ENCODE measurements around the gene RARB.

RARB gene

GRCh38 chr3:25511972-25512721 lies 84.1 kb downstream of the RARB start (continued):
- TF ChIP-seq, protein P1, sequence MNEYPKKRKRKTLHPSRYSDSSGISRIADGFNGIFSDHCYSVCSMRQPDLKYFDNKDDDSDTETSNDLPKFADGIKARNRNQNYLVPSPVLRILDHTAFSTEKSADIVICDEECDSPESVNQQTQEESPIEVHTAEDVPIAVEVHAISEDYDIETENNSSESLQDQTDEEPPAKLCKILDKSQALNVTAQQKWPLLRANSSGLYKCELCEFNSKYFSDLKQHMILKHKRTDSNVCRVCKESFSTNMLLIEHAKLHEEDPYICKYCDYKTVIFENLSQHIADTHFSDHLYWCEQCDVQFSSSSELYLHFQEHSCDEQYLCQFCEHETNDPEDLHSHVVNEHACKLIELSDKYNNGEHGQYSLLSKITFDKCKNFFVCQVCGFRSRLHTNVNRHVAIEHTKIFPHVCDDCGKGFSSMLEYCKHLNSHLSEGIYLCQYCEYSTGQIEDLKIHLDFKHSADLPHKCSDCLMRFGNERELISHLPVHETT (tag by site-specific recombination; IDR thresholded peaks at IDR 0.05): no peak
- TF ChIP-seq INSM2 (tag by site-specific recombination; IDR thresholded peaks at IDR 0.05) (no peak), PBX3 (CRISPR knock-in tag; IDR thresholded peaks at IDR 0.05) (no peak), EGR2 (tag by site-specific recombination; IDR thresholded peaks at IDR 0.05; ENCODE audit: low read depth) (no peak), IKZF3 (tag by site-specific recombination; IDR thresholded peaks at IDR 0.05) (no peak), ZNF624 (tag by site-specific recombination; IDR thresholded peaks at IDR 0.05) (no peak), ZNF660 (tag by site-specific recombination; IDR thresholded peaks at IDR 0.05) (no peak), ZNF174 (tag by site-specific recombination; IDR thresholded peaks at IDR 0.05) (no peak)
- TF ChIP-seq, protein P2, sequence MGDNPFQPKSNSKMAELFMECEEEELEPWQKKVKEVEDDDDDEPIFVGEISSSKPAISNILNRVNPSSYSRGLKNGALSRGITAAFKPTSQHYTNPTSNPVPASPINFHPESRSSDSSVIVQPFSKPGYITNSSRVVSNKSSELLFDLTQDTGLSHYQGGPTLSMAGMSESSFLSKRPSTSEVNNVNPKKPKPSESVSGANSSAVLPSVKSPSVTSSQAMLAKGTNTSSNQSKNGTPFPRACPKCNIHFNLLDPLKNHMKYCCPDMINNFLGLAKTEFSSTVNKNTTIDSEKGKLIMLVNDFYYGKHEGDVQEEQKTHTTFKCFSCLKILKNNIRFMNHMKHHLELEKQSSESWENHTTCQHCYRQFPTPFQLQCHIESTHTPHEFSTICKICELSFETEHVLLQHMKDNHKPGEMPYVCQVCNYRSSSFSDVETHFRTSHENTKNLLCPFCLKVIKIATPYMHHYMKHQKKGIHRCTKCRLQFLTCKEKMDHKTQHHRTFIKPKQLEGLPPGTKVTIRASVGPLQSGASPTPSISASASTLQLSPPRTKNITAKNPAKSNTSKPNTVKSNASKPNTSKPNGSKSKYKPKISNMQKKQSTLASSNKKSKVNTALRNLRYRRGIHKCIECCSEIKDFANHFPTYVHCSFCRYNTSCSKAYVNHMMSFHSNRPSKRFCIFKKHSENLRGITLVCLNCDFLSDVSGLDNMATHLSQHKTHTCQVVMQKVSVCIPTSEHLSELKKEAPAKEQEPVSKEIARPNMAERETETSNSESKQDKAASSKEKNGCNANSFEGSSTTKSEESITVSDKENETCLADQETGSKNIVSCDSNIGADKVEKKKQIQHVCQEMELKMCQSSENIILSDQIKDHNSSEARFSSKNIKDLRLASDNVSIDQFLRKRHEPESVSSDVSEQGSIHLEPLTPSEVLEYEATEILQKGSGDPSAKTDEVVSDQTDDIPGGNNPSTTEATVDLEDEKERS (tag by site-specific recombination; IDR thresholded peaks at IDR 0.05): no peak

GRCh38 chr3:25513642-25514266 lies 85.7 kb downstream of the RARB start:
- TF ChIP-seq ZNF473 (tag by site-specific recombination; IDR thresholded peaks at IDR 0.05) (no peak), ZNF514 (tag by site-specific recombination; IDR thresholded peaks at IDR 0.05) (no peak)
- no peaks in the 10 kb centered on the region for H3K36me3 ChIP-seq (ENCODE audit: control insufficient read depth in 2 of 2, insufficient read depth in 1 of 2, low read length in 2 of 2)
- POLR2A ChIA-PET: no interaction called here
- H3K4me3 ChIP-seq (ENCODE audit: low read depth, low read length): no peak overlapping the region
- no peaks in the 10 kb centered on the region for H3K4me1 ChIP-seq (ENCODE audit: control insufficient read depth, insufficient read depth, low read length)
- no peak overlapping the region for H3K27ac ChIP-seq (ENCODE audit: extremely low read depth, low read depth, low read length)
- H3K9me3 ChIP-seq (ENCODE audit: control insufficient read depth, insufficient read depth, low read depth, low read length): no peaks in the 10 kb centered on the region
- CTCF ChIA-PET: no interaction called here

DNA sequence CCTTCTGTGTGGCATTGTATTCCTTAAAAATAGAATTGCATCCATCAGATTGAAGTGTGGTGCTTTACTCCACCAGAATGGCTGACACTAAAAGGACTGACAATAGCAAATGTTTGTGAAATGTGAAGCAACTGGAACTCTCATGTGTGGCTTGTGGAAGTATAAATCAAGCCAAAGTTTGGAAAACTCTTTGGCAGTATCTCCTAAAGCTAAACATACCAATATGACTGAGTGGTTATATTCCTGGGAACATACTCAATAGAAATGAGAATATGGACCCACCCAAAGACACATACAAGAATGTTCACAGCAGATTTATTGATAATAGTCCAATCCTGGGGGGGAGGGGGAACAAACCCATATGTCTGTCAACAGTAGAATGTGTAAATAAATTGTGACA lies 87.1 kb downstream of the RARB start:
- no peak for TF ChIP-seq GLIS1 (tag by site-specific recombination; IDR thresholded peaks at IDR 0.05)
- TF ChIP-seq HOXC10 (CRISPR knock-in tag; IDR thresholded peaks at IDR 0.05): no peak

More for the DNA sequence above, 87.1 kb downstream of the RARB start:
- CTCF ChIA-PET: no interaction called here
- POLR2A ChIA-PET: no interaction called here
- no peaks in the 10 kb centered on the region for H3K9me3 ChIP-seq (ENCODE audit: control insufficient read depth, insufficient read depth, low read depth, low read length)
- H3K4me1 ChIP-seq (ENCODE audit: control insufficient read depth, insufficient read depth, low read length): no peaks in the 10 kb centered on the region
- no peaks in the 10 kb centered on the region for H3K36me3 ChIP-seq (ENCODE audit: control insufficient read depth in 2 of 2, insufficient read depth in 1 of 2, low read length in 2 of 2)
- H3K27ac ChIP-seq (ENCODE audit: extremely low read depth, low read depth, low read length): no peak overlapping the region
- no peak overlapping the region for H3K4me3 ChIP-seq (ENCODE audit: low read depth, low read length)
